SU-DHL-6 (cell line): ENCODE results near the gene HOXA1.

Experiments
- H2AFZ ChIP-seq: fragments of 200-600 bp; sonication (generic); 2 replicates; pipeline ENCODE4 v1.6.1; 2014; ENCODE audit warnings: low read depth, mild to moderate bottlenecking, moderate library complexity, mixed read lengths, antibody characterized with exemption, low read length; ENCODE audit not compliant: severe bottlenecking
- H3F3A ChIP-seq: fragments of 200-600 bp; shearing (Covaris generic); 2 replicates; pipeline ENCODE4 v1.6.0; 2016; ENCODE audit warnings: antibody characterized with exemption, mild to moderate bottlenecking; ENCODE audit not compliant: insufficient read depth
- H3K27ac ChIP-seq: fragments of 200-600 bp; sonication (generic); 2 replicates; pipeline ENCODE4 v1.5.1; 2016; ENCODE audit warnings: low read depth, mild to moderate bottlenecking, low read length, moderate library complexity, mixed read lengths
- H3K27me3 ChIP-seq: fragments of 200-600 bp; sonication (generic), shearing (Covaris generic); 2 replicates; pipeline ENCODE4 v1.6.0; 2014; ENCODE audit warnings: mild to moderate bottlenecking, low read length
- H3K36me3 ChIP-seq: fragments of 200-600 bp; sonication (generic); 2 replicates; pipeline ENCODE4 v1.6.1; 2014; ENCODE audit warnings: mild to moderate bottlenecking, low read length, mixed read lengths
- H3K4me2 ChIP-seq: fragments of 300-600, 200-600 bp; shearing (Covaris generic), sonication (generic); 2 replicates; pipeline ENCODE4 v1.6.0; 2014; ENCODE audit warnings: low read length, low read depth, mild to moderate bottlenecking; ENCODE audit not compliant: poor library complexity, severe bottlenecking
- H3K4me3 ChIP-seq: fragments of 200-600 bp; sonication (generic); 2 replicates; pipeline ENCODE4 v1.5.1; 2014; ENCODE audit warnings: antibody characterized with exemption, low read length, mild to moderate bottlenecking, mixed read lengths; ENCODE audit not compliant: insufficient read depth, poor library complexity, severe bottlenecking
- H3K79me2 ChIP-seq: fragments of 200-600 bp; sonication (generic); 2 replicates; pipeline ENCODE4 v1.6.1; 2014; ENCODE audit warnings: mild to moderate bottlenecking, low read length, moderate library complexity; ENCODE audit not compliant: insufficient read depth
- H3K9ac ChIP-seq: fragments of 200-600 bp; sonication (generic); 2 replicates; pipeline ENCODE4 v1.7.0; 2014; ENCODE audit warnings: mild to moderate bottlenecking, low read length
- H3K9me2 ChIP-seq: fragments of 200-600 bp; sonication (generic); replicated peaks from 2 replicates; pipeline ENCODE4 v1.6.1; 2014; ENCODE audit warnings: low read length; ENCODE audit not compliant: insufficient read depth
- H3K9me3 ChIP-seq: fragments of 200-600 bp; sonication (generic); 2 replicates; pipeline ENCODE4 v1.6.1; 2014; ENCODE audit warnings: low read length, mixed read lengths; ENCODE audit not compliant: insufficient read depth
- H4K20me1 ChIP-seq: fragments of 200-600 bp; sonication (generic); 2 replicates; pipeline ENCODE4 v1.6.1; 2014; ENCODE audit warnings: low read depth, mild to moderate bottlenecking, antibody characterized with exemption, low read length, moderate library complexity, mixed read lengths
- EZH2phosphoT487 ChIP-seq: fragments of 200-600 bp; sonication (generic), shearing (Covaris generic); conservative IDR thresholded peaks from 2 replicates; pipeline ENCODE4 v1.6.1; 2018; ENCODE audit warnings: mild to moderate bottlenecking, antibody characterized with exemption, low read length, moderate library complexity, mixed read lengths
- TF ChIP-seq, protein P1 (sequence below): fragments of 200-600 bp; sonication (generic); IDR thresholded peaks from one replicate; pipeline ENCODE4 v1.5.1; 2017; ENCODE audit warnings: antibody characterized with exemption, mild to moderate bottlenecking, low read length, moderate library complexity; ENCODE audit not compliant: insufficient read depth, poor library complexity, severe bottlenecking

The HOXA1 gene

DNA sequence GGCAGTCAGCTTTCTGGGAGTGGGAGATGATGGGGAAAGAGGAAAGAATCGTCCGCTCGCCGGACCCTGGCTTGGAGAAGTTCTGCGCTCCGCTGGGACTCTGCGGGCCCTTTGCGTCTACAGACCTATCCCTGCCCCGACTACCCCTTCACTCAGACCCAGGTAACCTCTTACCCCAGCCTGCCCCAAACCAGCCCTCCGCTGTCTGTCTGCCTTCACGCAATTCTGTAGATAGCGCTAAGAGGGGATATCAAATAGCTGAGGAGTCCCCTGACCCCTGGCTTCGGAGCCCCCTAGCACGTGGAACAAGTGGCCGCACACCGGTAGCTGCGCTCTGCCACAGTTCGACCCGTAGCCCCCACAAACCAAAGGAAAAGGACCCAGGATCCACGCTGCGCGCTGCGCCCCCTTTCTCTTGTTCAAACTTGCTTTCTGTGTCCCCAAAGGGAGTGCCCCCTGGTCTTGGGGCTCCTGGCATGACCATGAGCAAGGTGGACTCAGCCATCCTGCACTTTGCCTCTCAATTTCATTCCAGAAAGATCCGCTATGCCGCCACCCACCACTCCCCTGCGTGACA is 27.8 kb upstream of the HOXA1 start:
- H3K9me2 ChIP-seq, result no peaks in the 10 kb centered on the region
- TF ChIP-seq EZH2phosphoT487, result no peak
- H3K27ac ChIP-seq, result no peak overlapping the region
- H3K9me3 ChIP-seq, result no peaks in the 10 kb centered on the region
- no peak overlapping the region for H3K4me3 ChIP-seq
- no peaks in the 10 kb centered on the region for H3K36me3 ChIP-seq
- no peaks in the 10 kb centered on the region for H3K27me3 ChIP-seq
- H3K4me2 ChIP-seq, result no peak overlapping the region
- no peaks in the 10 kb centered on the region for H4K20me1 ChIP-seq
- no peak overlapping the region for H3K9ac ChIP-seq
- no peaks in the 10 kb centered on the region for H3F3A ChIP-seq
- H3K79me2 ChIP-seq, result no peaks in the 10 kb centered on the region
- no peak overlapping the region for H2AFZ ChIP-seq

DNA sequence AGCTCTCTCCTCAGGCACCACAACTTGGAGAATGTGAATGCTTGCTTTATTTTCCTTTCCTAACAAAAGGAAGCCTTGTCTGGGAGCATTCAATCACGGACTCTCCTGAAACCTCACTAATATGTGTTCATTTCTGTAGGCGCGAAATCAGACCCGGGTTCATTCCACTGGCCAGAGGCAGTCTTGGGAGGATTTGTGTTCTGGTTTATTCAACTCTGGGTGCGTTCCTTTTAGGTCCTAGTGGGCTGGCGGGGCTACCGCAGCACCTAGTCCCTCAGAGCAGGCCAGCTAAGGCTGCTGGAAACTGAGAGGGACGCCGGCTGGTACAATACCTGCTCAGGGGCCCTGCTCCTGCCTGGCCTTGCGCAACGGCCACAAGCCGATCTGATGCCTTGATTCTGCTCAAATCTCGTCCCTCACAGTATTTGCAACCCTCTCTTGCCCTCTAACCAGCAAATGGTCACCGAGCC is 27.2 kb upstream of the HOXA1 start:
- Histone ChIP-seq H3K4me2 (no peak overlapping the region), H3F3A (no peaks in the 10 kb centered on the region), H4K20me1 (no peaks in the 10 kb centered on the region), H3K79me2 (no peaks in the 10 kb centered on the region), H3K9me3 (no peaks in the 10 kb centered on the region), H3K27ac (no peak overlapping the region), H2AFZ (no peak overlapping the region), H3K9ac (no peak overlapping the region), H3K36me3 (no peaks in the 10 kb centered on the region), H3K4me3 (no peak overlapping the region), H3K9me2 (no peaks in the 10 kb centered on the region), H3K27me3 (no peaks in the 10 kb centered on the region)
- TF ChIP-seq, protein P1, sequence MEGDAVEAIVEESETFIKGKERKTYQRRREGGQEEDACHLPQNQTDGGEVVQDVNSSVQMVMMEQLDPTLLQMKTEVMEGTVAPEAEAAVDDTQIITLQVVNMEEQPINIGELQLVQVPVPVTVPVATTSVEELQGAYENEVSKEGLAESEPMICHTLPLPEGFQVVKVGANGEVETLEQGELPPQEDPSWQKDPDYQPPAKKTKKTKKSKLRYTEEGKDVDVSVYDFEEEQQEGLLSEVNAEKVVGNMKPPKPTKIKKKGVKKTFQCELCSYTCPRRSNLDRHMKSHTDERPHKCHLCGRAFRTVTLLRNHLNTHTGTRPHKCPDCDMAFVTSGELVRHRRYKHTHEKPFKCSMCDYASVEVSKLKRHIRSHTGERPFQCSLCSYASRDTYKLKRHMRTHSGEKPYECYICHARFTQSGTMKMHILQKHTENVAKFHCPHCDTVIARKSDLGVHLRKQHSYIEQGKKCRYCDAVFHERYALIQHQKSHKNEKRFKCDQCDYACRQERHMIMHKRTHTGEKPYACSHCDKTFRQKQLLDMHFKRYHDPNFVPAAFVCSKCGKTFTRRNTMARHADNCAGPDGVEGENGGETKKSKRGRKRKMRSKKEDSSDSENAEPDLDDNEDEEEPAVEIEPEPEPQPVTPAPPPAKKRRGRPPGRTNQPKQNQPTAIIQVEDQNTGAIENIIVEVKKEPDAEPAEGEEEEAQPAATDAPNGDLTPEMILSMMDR, result no peak
- TF ChIP-seq EZH2phosphoT487, result no peak

DNA sequence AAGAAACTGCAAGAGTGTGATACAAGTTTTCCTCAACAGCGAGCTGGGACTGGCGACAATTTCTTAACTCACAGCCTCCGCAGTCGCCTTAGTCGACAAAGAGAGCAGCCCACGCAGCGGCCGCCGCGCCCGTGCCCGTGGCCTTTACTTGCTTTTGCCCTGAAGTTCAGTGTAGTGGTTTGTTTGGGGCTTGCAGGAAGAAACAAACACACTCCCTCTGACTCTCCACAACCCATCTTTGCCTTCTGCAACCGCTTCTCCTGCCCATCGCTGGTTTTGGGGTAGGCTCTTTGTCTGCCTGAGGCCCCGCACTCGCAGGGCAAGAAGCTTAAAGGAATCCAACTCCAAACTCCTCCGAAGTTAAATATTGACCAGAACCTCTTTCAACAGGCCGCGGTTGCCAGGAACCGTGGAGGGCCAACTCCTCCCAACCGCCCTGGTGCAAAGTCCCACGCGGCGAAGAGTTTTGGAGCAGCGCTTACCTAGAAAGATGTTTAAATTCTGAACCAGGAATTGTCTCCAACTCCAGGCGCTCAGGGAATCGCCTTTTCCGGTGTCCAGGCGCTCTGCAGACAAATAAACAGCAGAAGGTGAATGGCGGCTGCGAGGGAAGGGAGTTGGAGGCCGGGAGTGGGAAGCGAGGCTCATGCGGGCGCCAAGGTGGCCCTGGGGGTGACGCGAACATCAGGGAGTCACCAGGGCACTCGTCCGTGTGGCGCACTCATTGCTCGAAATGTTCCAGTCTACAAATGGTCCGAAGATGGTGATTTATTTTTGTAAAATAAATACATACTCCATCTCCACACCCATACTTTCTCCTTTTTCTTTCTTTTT is 26.5 kb upstream of the HOXA1 start:
- Histone ChIP-seq H3K9me2 (no peaks in the 10 kb centered on the region), H3K79me2 (no peaks in the 10 kb centered on the region)

More for the DNA sequence above, 26.5 kb upstream of the HOXA1 start:
- TF ChIP-seq, protein P1, result no peak
- TF ChIP-seq EZH2phosphoT487, result no peak
- no peaks in the 10 kb centered on the region for H3K9me3 ChIP-seq
- no peak overlapping the region for H3K4me2 ChIP-seq
- no peaks in the 10 kb centered on the region for H4K20me1 ChIP-seq
- no peaks in the 10 kb centered on the region for H3K36me3 ChIP-seq
- H3K9ac ChIP-seq, result no peak overlapping the region
- H3K27ac ChIP-seq, result no peak overlapping the region
- H3F3A ChIP-seq, result no peaks in the 10 kb centered on the region
- no peak overlapping the region for H3K4me3 ChIP-seq
- H3K27me3 ChIP-seq, result no peaks in the 10 kb centered on the region
- H2AFZ ChIP-seq, result no peak overlapping the region
